ENCODE measurements around the gene ATP2C2.

DNA sequence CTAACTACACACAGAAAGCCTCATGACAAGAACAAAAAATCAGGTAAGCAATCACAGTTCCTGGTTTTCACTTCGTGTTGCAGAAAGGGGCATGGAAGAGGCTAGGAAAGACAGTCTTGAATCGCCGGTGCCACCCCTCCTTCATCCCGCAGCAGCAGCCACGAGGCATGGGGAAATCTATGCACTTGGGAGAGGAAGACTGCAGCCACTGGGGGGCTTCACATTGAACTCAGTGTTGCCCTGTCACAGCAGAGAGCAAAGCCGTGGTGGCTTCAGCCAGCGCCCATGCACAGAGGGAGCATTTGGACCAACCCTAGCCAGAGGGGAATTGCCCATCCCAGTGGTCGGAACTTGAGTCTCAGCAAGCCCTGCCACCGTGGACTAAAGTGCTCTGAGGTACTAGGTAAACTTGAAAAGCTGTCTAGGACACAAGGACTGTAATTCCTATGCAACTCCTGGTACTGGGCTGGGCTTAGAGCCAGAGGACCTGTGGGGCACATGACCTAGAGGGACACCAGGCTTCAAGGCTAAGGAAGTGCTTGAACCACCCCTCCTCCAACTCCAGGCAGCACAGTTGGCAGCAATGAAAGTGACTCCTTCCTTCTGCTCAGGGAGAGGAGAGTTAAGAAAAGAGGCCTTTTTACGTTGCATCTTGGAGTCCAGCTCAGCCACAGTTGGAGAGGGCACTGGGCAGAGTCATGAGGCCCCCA is 35.2 kb upstream of the ATP2C2 start:
- TF ChIP-seq, protein P1, sequence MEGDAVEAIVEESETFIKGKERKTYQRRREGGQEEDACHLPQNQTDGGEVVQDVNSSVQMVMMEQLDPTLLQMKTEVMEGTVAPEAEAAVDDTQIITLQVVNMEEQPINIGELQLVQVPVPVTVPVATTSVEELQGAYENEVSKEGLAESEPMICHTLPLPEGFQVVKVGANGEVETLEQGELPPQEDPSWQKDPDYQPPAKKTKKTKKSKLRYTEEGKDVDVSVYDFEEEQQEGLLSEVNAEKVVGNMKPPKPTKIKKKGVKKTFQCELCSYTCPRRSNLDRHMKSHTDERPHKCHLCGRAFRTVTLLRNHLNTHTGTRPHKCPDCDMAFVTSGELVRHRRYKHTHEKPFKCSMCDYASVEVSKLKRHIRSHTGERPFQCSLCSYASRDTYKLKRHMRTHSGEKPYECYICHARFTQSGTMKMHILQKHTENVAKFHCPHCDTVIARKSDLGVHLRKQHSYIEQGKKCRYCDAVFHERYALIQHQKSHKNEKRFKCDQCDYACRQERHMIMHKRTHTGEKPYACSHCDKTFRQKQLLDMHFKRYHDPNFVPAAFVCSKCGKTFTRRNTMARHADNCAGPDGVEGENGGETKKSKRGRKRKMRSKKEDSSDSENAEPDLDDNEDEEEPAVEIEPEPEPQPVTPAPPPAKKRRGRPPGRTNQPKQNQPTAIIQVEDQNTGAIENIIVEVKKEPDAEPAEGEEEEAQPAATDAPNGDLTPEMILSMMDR (IDR thresholded peaks at IDR 0.05), result no peak
- no peak for TF ChIP-seq NFYB (CRISPR knock-in tag; conservative IDR thresholded peaks at IDR 0.05; ENCODE audit: low read depth)
- TF ChIP-seq MAX (CRISPR knock-in tag; IDR thresholded peaks at IDR 0.05), result no peak
- no peak for TF ChIP-seq TEAD1 (CRISPR knock-in tag; IDR thresholded peaks at IDR 0.05)
- TF ChIP-seq ZBTB43 (CRISPR knock-in tag; IDR thresholded peaks at IDR 0.05), result no peak
- TF ChIP-seq SP1 (CRISPR knock-in tag; conservative IDR thresholded peaks at IDR 0.05), result no peak
- peak; percentile 43; the same call in 1 of the 2 replicates for TF ChIP-seq USF2 (CRISPR knock-in tag; IDR thresholded peaks at IDR 0.05)
- TF ChIP-seq IRF2 (CRISPR knock-in tag; IDR thresholded peaks at IDR 0.05; ENCODE audit: borderline replicate concordance, low read depth), result no peak
- no peak for TF ChIP-seq KAT7 (CRISPR knock-in tag; IDR thresholded peaks at IDR 0.05; ENCODE audit: borderline replicate concordance)

Data from WTC11 (cell line).